KMS-11 (cell line): ENCODE measurements around the gene TMEM209.

Source experiments
- H2AFZ ChIP-seq: fragments of 200-600 bp; sonication (generic); 2 replicates; pipeline ENCODE4 v1.6.1; 2016; ENCODE audit warnings: antibody characterized with exemption, mixed run types, low read depth
- H3K27ac ChIP-seq: fragments of 200-600 bp; sonication (generic); 2 replicates; pipeline ENCODE4 v1.6.1; 2016; ENCODE audit warnings: mild to moderate bottlenecking, mixed run types
- H3K27me3 ChIP-seq: fragments of 200-600 bp; sonication (generic); 2 replicates; pipeline ENCODE4 v1.6.1; 2017; ENCODE audit warnings: mild to moderate bottlenecking, low read depth, mixed run types, moderate library complexity; ENCODE audit not compliant: insufficient read depth
- H3K36me3 ChIP-seq: fragments of 200-600 bp; sonication (generic); 2 replicates; pipeline ENCODE4 v1.6.1; 2017; ENCODE audit warnings: mild to moderate bottlenecking, mixed run types; ENCODE audit not compliant: insufficient read depth
- H3K4me1 ChIP-seq: fragments of 200-600 bp; sonication (generic); 2 replicates; pipeline ENCODE4 v1.6.1; 2016; ENCODE audit warnings: mild to moderate bottlenecking, low read depth, mixed run types; ENCODE audit not compliant: poor library complexity, severe bottlenecking
- H3K4me2 ChIP-seq: fragments of 200-600 bp; sonication (generic); 2 replicates; pipeline ENCODE4 v1.7.0; 2016; ENCODE audit warnings: mild to moderate bottlenecking, mixed run types
- H3K4me3 ChIP-seq: fragments of 200-600 bp; sonication (generic); IDR thresholded peaks from 2 replicates; pipeline ENCODE4 v1.6.1; 2017; ENCODE audit warnings: low read depth, low read length, mixed read lengths; ENCODE audit not compliant: insufficient read depth
- H3K79me2 ChIP-seq: fragments of 200-600 bp; sonication (generic); 2 replicates; pipeline ENCODE4 v1.6.1; 2016; ENCODE audit warnings: low read depth, mixed run types; ENCODE audit not compliant: insufficient read depth
- H3K9ac ChIP-seq: fragments of 200-600 bp; sonication (generic); 2 replicates; pipeline ENCODE4 v1.6.1; 2016; ENCODE audit warnings: mild to moderate bottlenecking, mixed run types
- H4K20me1 ChIP-seq: fragments of 200-600 bp; sonication (generic); 2 replicates; pipeline ENCODE4 v1.6.1; 2016; ENCODE audit warnings: mild to moderate bottlenecking, mixed run types; ENCODE audit not compliant: insufficient read depth
- TF ChIP-seq, protein P1 (sequence below): fragments of 200-600 bp; sonication (generic); conservative IDR thresholded peaks from 2 replicates; pipeline ENCODE4 v1.6.1; 2017; ENCODE audit warnings: low read depth, mild to moderate bottlenecking, antibody characterized with exemption, low read length, moderate library complexity, mixed read lengths

The TMEM209 gene

DNA sequence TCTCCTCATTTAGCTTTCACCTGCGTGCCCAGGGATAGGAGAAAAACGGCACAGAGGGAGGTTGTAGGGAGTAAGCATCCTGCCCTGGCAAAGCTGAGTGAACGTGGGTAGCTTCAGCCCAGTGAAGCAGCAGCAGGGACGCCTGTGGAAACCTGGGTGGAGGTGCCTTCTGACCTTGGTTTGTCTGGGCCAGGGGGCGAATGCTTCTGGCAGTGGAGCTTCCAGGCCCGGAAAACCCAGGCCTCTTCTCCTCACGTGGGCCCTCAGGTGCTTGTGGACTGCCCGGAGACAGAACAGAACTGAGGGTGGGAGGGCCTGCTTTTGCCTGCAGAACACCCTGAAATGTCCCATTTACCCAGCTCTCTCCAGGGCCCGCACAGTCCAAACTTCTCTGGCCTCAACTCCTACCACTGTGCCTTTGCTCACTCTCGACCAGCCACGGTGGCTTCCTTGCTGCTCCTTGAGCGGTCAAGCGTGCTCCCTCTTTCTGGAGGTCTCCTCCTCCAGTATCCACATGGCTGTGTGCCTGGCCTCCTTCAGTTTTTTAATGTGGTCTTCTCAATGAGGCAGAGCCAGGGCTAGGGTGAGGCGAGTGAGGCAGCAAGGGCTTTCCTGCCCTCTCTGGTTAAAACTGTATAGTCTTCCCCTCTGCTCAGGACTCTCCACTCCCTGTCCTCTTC is 62.4 kb downstream of the TMEM209 start:
- Histone ChIP-seq H3K4me2 (no peak overlapping the region), H3K27ac (no peak overlapping the region), H3K4me3 (no peak overlapping the region), H3K27me3 (no peaks in the 10 kb centered on the region), H3K79me2 (no peaks in the 10 kb centered on the region), H3K9ac (no peak overlapping the region), H3K36me3 (no peaks in the 10 kb centered on the region), H3K4me1 (no peaks in the 10 kb centered on the region), H4K20me1 (no peaks in the 10 kb centered on the region), H2AFZ (no peak overlapping the region)
- TF ChIP-seq, protein P1, sequence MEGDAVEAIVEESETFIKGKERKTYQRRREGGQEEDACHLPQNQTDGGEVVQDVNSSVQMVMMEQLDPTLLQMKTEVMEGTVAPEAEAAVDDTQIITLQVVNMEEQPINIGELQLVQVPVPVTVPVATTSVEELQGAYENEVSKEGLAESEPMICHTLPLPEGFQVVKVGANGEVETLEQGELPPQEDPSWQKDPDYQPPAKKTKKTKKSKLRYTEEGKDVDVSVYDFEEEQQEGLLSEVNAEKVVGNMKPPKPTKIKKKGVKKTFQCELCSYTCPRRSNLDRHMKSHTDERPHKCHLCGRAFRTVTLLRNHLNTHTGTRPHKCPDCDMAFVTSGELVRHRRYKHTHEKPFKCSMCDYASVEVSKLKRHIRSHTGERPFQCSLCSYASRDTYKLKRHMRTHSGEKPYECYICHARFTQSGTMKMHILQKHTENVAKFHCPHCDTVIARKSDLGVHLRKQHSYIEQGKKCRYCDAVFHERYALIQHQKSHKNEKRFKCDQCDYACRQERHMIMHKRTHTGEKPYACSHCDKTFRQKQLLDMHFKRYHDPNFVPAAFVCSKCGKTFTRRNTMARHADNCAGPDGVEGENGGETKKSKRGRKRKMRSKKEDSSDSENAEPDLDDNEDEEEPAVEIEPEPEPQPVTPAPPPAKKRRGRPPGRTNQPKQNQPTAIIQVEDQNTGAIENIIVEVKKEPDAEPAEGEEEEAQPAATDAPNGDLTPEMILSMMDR = no peak

DNA sequence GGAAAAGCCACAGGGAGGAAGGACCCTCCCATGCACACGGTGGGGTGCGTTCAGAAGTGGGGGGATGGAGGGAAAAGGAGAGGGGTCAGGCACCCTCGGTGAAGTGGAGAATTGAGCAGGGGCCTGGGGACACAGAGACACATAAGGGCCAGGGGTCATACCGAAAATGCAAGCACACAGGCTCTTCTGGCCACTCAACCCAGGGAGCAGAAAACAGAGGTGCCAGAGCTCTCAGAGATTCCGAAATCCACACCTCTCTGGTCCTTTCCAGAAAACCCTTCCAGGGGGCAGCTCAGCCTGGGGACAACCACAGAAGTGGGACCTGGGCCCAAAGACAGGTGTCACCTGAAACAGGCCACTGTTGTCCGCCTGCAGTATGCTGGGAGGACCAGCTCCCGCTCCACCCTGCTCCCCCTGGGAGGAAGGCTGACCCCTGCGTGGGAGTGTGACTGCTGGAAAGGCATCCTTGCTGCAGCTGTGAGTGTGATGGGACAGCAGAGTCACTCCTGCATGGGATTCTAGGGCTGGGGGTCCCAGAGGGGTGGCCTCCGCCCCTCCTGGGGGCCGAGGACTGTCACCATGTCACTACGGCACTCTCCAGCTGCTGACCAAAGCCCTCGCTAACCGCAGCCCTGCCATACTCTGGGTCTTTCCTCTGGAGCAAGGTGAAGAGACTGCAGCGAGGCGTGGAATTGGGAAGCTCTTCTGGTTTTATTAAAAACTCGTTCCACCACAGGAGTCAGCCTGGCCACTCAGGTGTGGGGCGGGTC is 63.1 kb downstream of the TMEM209 start:
- no peaks in the 10 kb centered on the region for H4K20me1 ChIP-seq
- no peaks in the 10 kb centered on the region for H3K4me1 ChIP-seq
- no peak overlapping the region for H3K27ac ChIP-seq

DNA sequence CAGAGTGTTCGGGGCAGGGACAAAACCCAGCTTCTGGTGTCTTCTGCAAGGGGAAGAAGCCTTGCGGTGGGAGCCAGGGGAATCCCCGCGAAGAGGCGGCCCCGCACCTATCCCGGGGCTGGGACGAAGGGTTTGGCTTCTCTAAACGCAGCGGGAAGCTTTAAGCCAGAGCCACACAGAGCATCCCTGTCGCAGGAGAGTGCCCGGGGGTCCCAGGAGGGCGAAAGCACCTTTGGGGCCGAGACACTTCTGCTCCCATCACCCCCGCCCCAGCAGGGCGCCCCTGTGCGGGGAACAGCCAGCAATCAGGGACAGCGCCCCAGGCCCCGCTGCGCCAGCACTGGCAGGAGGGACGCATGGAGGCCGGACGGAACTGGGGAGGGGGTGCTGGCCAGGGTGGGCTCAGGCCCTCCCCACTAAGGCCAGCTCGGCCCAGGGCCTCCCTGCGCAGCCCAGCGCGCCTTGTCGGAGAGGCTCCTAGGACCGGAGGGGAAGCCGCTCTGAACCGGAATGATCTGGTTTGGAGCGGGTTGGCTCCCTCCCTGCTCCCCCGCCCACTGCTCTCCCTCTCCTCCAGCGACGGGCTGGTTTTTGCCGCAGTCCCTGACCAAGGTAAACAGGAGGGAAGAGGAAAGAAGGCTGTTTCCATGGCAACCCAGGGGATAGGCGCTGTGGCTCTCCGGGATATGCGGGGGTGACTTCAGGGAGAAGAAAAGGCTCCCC is 63.9 kb downstream of the TMEM209 start:
- Histone ChIP-seq H2AFZ (no peak overlapping the region), H3K4me1 (no peaks in the 10 kb centered on the region), H3K27me3 (no peaks in the 10 kb centered on the region), H3K4me2 (no peak overlapping the region), H4K20me1 (no peaks in the 10 kb centered on the region), H3K27ac (no peak overlapping the region), H3K9ac (no peak overlapping the region), H3K36me3 (no peaks in the 10 kb centered on the region), H3K4me3 (no peak overlapping the region), H3K79me2 (no peaks in the 10 kb centered on the region)
- TF ChIP-seq, protein P1 = no peak

More for the DNA sequence above, 63.1 kb downstream of the TMEM209 start:
- Histone ChIP-seq H3K4me2 (no peak overlapping the region), H3K9ac (no peak overlapping the region), H2AFZ (no peak overlapping the region), H3K79me2 (no peaks in the 10 kb centered on the region), H3K27me3 (no peaks in the 10 kb centered on the region), H3K36me3 (no peaks in the 10 kb centered on the region), H3K4me3 (no peak overlapping the region)
- TF ChIP-seq, protein P1 = no peak

DNA sequence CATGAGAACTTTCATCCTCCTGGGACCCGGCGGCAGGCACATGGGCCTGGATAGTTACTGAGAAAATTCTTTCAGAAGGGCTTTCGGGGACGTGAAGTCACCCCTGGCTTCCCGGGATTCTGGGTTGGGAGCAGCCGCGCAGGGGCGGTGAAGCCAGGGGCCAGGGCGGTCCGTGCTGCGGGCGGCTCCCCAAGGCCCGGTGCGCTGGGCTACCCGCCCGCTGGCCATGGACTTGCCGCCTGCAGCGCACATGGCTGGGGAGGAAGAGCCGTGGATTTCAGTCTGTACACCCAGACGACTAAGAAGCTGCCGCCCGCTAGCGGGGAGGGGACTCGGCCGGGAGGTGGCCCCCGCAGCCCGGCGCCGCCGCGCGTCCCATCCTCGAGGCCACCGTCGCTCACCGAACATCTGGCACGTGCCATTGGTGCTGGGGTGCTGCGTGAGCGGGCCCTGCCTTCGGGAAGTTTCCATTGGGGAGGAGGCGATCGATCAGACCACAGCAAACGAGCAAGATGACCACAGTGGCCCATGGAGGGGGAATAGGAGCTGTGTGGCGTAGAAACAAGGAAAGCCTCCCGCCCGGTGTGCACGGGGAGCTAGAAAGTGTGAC is 64.5 kb downstream of the TMEM209 start:
- Histone ChIP-seq H3K27me3 (no peaks in the 10 kb centered on the region), H3K36me3 (no peaks in the 10 kb centered on the region), H4K20me1 (no peaks in the 10 kb centered on the region), H3K9ac (no peak overlapping the region), H2AFZ (no peak overlapping the region), H3K4me3 (no peak overlapping the region), H3K4me1 (no peaks in the 10 kb centered on the region), H3K27ac (no peak overlapping the region), H3K4me2 (no peak overlapping the region), H3K79me2 (no peaks in the 10 kb centered on the region)
- TF ChIP-seq, protein P1 = no peak
